Testis (tissue), 5 donors: ENCODE measurements around the gene CNGB1. TPM values are rescaled to one million over a fixed set of nuclear protein-coding genes. Genes with fewer than 3 reads are reported as not detected.

Experiments used
- DNase-seq: peaks from one replicate; pipeline ENCODE4 v3.0.0-alpha.2; 2019
- H3K27ac ChIP-seq, 2 donors: fragments of 200-600 bp; sonication (generic); one replicate each; pipeline ENCODE4 v1.5.1; 2019
- H3K27me3 ChIP-seq: fragments of 200-600 bp; sonication (generic); one replicate; pipeline ENCODE4 v1.5.1; 2019
- H3K36me3 ChIP-seq: fragments of 200-600 bp; sonication (generic); one replicate; pipeline ENCODE4 v1.5.1; 2017; ENCODE audit warnings: low read depth; ENCODE audit errors: missing control alignments
- H3K4me1 ChIP-seq: fragments of 200-600 bp; sonication (generic); one replicate; pipeline ENCODE4 v1.5.1; 2019
- H3K4me3 ChIP-seq, 2 donors: fragments of 200-600 bp; sonication (generic); one replicate each; pipeline ENCODE4 v1.5.1; 2017 to 2019
- H3K9me3 ChIP-seq: fragments of 200-600 bp; sonication (generic); one replicate; pipeline ENCODE4 v1.5.1; 2017
- POLR2A ChIP-seq: fragments of 450-650 bp; IDR thresholded peaks from one replicate; pipeline ENCODE4 v1.6.1; 2017; ENCODE audit warnings: antibody characterized with exemption, mild to moderate bottlenecking, moderate library complexity
- WGBS, 2 donors: methylation state at CpG; one replicate each; pipeline ENCODE4 v1.1.5; 2018; 5-methylcytosine and 5-hydroxymethylcytosine counted together
- intact Hi-C: fragments of 100-400 bp; cut with DNase I; formaldehyde crosslinking; loops from one replicate; pipeline ENCODE4 v1.15.1; 2023; ENCODE audit warnings: low total_unique reads
- long read RNA-seq, 2 donors: transcript quantifications; one replicate each; lab custom pipeline, GENCODE V29; 2026
- polyA plus RNA-seq: library from polyadenylated mRNA; stranded (reverse); fragments of 350-450 nt; fragmentation: Illumina TruSeq; extraction: RNeasy Lipid Tissue Mini Kit (QIAGEN cat#74804); gene quantifications from one replicate; pipeline ENCODE4 v1.2.3, GENCODE V29; 2014; ENCODE audit warnings: low read depth, low replicate concordance; ENCODE audit not compliant: insufficient read depth
- total RNA-seq, 2 donors: library from RNA; depleted of rRNA; stranded (reverse); fragments of >200 nt; gene quantifications; one replicate each; pipeline ENCODE4 v1.2.3, GENCODE V29; 2016
- TF ChIP-seq, protein P1 (sequence below), 3 experiments: fragments of 450-650 bp in 2 of 3; fragments of 200-600 bp in 1 of 3; sonication (generic) in 1 of 3; IDR thresholded peaks; one replicate each; pipeline ENCODE4 v1.5.1; 2016 to 2019; ENCODE audit warnings: antibody characterized with exemption in 3 of 3, mild to moderate bottlenecking in 2 of 3, moderate library complexity in 1 of 3

CNGB1 gene
- total RNA-seq = 1 to 10 TPM in 1 of 2 donors, under 1 TPM in 1; 0.87 to 1.2 TPM
- polyA plus RNA-seq = 0.76 TPM
- long read RNA-seq, donor 1, partial matches to known transcripts = 0 of 10 reads
- long read RNA-seq, donor 1, other reads (novel, unspliced or antisense) = 10 of 10 reads
- long read RNA-seq, donor 2 = 0 reads

GRCh38 chr16:57970970-57971369, at the start of gene CNGB1:
Gene CNGB1, minus strand, starts transcription at chr16:57971128. Its CDS starts 3,842 bp downstream, at chr16:57967286.
- no peak for DNase-seq
- 82 to 92% methylated on average over 6 of the region's 6 CpGs for WGBS, 2 donors
- no peak for TF ChIP-seq POLR2A
- TF ChIP-seq, protein P1, sequence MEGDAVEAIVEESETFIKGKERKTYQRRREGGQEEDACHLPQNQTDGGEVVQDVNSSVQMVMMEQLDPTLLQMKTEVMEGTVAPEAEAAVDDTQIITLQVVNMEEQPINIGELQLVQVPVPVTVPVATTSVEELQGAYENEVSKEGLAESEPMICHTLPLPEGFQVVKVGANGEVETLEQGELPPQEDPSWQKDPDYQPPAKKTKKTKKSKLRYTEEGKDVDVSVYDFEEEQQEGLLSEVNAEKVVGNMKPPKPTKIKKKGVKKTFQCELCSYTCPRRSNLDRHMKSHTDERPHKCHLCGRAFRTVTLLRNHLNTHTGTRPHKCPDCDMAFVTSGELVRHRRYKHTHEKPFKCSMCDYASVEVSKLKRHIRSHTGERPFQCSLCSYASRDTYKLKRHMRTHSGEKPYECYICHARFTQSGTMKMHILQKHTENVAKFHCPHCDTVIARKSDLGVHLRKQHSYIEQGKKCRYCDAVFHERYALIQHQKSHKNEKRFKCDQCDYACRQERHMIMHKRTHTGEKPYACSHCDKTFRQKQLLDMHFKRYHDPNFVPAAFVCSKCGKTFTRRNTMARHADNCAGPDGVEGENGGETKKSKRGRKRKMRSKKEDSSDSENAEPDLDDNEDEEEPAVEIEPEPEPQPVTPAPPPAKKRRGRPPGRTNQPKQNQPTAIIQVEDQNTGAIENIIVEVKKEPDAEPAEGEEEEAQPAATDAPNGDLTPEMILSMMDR (IDR thresholded peaks at IDR 0.05) = no peak
- Histone ChIP-seq H3K27me3 (no peaks in the 10 kb centered on the region), H3K9me3 (no peaks in the 10 kb centered on the region), H3K4me3 (no peak within 1 kb of the TSS), H3K27ac (no peak within 1 kb of the TSS), H3K4me1 (peaks cover 3% of the 10 kb centered on the region), H3K36me3 (no peaks in the 10 kb centered on the region)
- intact Hi-C loops = no loop called here

DNA sequence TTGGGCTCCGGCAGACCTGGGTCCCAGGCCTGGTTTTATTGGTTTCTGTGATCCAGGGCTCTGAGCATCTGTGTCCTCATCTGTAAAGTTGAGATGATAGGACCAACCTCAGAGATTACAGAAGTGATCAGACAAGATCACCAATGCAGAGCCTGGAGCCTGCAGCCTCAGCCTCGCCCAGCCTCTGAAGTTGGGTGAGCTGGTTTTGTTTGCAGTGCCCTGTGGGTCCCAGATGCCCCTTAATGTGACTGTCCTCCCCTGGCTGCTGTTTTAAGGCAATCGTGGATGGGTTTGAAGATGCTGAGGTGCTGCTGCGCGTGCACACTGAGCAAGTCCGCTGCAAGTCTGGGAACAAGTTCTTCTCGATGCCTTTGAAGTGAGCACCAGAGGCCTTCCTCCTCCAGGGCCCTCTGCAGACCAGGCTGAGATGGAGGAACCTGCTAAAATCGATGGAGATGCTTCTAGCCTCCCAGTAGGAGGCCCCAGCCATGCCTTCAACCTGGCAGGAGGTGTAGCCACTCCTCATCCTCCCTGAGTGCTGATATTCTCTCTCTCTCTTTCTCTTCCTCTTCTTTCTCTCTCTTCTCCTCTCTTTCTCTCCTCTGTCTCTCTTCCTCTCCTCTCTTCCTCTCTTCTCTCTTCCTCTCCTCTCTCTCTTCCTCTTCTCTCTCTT, 49.1 kb upstream of the CNGB1 start:
- H3K9me3 ChIP-seq = no peaks in the 10 kb centered on the region
- intact Hi-C loops = no loop called here
- no peaks in the 10 kb centered on the region for H3K27me3 ChIP-seq
- H3K27ac ChIP-seq = no peak overlapping the region
- H3K36me3 ChIP-seq = no peaks in the 10 kb centered on the region
- peaks cover 37% of the 10 kb centered on the region for H3K4me1 ChIP-seq
- no peak for TF ChIP-seq POLR2A
- TF ChIP-seq, protein P1 (IDR thresholded peaks at IDR 0.05) = no peak
- no peak for DNase-seq
- WGBS, 2 donors = 75 to 76% methylated on average over 8 of the region's 8 CpGs
- H3K4me3 ChIP-seq = no peak overlapping the region

DNA sequence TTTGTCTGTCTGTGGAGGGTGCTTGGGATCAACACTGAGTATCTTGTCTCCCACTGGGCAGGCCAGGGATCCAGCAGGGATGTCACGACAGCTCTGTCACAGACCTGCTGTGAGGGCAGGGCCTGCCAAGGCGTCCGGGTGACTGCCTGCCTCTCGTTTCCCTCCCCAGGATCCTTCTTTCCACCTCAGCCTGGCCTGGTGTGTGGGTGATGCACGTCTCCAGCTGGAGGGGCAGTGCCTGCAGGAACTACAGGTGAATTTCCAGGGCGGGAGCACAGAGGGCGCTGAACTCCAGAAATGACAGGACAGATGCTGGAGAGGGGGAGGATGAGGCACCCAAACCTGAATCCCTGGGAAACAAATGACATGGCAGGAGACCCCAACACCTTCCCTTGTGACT, 47.9 kb upstream of the CNGB1 start:
- no peak for DNase-seq
- H3K27ac ChIP-seq = no peak overlapping the region
- no peaks in the 10 kb centered on the region for H3K9me3 ChIP-seq
- peaks cover 27% of the 10 kb centered on the region for H3K4me1 ChIP-seq
- no peaks in the 10 kb centered on the region for H3K27me3 ChIP-seq
- 76 to 93% methylated on average over 4 to 7 of the region's 7 CpGs for WGBS, 2 donors
- no peak overlapping the region for H3K4me3 ChIP-seq
- no peaks in the 10 kb centered on the region for H3K36me3 ChIP-seq
- intact Hi-C loops = no loop called here
- no peak for TF ChIP-seq POLR2A
- TF ChIP-seq, protein P1 (IDR thresholded peaks at IDR 0.05) = no peak

GRCh38 chr16:58016840-58017446, 46.0 kb upstream of the CNGB1 start:
- no peak overlapping the region for H3K4me3 ChIP-seq
- TF ChIP-seq, protein P1 (IDR thresholded peaks at IDR 0.05) = no peak
- TF ChIP-seq POLR2A = no peak
- no peaks in the 10 kb centered on the region for H3K9me3 ChIP-seq
- intact Hi-C loops = no loop called here
- H3K4me1 ChIP-seq = peaks cover 15% of the 10 kb centered on the region
- no peak for DNase-seq
- no peak overlapping the region for H3K27ac ChIP-seq
- WGBS, 2 donors = 57 to 77% methylated on average over 12 of the region's 12 CpGs
- H3K36me3 ChIP-seq = no peaks in the 10 kb centered on the region
- H3K27me3 ChIP-seq = no peaks in the 10 kb centered on the region
